Measurements from ENCODE around the gene ADAMTS9.

GRCh38 chr3:64627471-64628321, 60.1 kb downstream of the ADAMTS9 start:
- no peak for TF ChIP-seq CTCF (IDR thresholded peaks at IDR 0.05; ENCODE audit: insufficient read depth, low read length)
- no peak for TF ChIP-seq POLR2AphosphoS5 (IDR thresholded peaks at IDR 0.05; ENCODE audit: low read depth)
